ENCODE measurements around the gene PDCD4. TPM values are rescaled to one million over a fixed set of nuclear protein-coding genes. Genes with fewer than 3 reads are reported as not detected.

Gene PDCD4
- total RNA-seq, 2 donors from 2014 or later = 53.5 to 91.3 TPM

DNA sequence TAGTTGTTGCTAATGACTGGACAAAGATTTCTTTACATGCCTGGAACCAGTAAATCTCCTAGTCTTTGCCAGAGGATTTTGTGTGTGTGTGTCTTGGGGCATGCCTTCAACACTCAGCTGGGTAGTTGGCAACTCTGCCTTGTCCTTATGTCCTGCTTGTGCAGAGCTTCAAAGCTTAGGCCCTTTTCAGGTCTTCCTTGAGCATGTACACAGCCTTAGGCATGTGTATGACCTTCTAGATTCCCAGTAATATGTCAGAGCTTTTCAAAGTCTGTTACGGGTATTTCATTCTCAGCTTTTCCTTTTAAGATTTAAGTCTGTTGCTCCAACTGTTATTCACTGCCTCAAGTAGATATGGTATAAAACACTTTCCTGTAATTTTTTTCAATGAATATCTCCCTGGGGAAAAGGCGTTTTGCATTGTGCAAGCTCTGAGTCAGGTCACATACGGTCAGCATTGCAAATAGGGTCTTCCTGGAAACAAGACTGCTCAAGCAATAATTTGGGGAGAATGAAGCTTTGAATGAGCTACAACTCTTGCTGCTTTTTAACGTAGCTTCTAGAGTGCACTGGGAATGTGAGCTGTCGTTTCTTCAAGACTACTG, 73.2 kb downstream of the PDCD4 start:
- no peak for ATAC-seq (ENCODE audit: insufficient number of reproducible peaks, low FRiP score, low read depth)
- peaks cover 5 to 16% of the 10 kb centered on the region in 2 donors for H3K4me1 ChIP-seq (ENCODE audit: control insufficient read depth in 1 of 2, low read depth in 2 of 2)
- no peaks in the 10 kb centered on the region for H3K36me3 ChIP-seq

DNA sequence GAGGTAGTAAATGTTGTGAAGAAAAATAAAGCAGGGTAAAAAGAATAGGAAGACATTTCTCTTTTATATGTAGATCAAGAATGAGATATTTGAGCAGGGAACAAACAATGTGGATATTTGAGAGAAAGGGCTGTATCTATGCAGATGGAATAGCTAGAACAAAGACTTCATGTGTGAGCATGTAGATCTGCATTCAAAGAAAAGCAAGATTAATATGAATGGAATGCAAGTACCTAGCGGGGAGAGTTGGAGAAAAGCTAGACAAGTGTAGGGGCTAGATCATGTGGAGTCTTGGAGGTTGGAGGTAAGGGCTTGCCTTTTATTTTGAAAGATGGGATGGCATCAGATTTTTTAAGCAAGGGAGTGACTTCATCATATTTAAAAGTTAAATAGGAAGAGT, 74.8 kb downstream of the PDCD4 start:
- no peaks in the 10 kb centered on the region for H3K36me3 ChIP-seq
- DNase-seq (ENCODE audit: low spot score) (no peak), ATAC-seq (ENCODE audit: insufficient number of reproducible peaks, low FRiP score, low read depth) (no peak)
- peaks cover 5 to 16% of the 10 kb centered on the region in 2 donors for H3K4me1 ChIP-seq (ENCODE audit: control insufficient read depth in 1 of 2, low read depth in 2 of 2)
- TF ChIP-seq, protein P1, sequence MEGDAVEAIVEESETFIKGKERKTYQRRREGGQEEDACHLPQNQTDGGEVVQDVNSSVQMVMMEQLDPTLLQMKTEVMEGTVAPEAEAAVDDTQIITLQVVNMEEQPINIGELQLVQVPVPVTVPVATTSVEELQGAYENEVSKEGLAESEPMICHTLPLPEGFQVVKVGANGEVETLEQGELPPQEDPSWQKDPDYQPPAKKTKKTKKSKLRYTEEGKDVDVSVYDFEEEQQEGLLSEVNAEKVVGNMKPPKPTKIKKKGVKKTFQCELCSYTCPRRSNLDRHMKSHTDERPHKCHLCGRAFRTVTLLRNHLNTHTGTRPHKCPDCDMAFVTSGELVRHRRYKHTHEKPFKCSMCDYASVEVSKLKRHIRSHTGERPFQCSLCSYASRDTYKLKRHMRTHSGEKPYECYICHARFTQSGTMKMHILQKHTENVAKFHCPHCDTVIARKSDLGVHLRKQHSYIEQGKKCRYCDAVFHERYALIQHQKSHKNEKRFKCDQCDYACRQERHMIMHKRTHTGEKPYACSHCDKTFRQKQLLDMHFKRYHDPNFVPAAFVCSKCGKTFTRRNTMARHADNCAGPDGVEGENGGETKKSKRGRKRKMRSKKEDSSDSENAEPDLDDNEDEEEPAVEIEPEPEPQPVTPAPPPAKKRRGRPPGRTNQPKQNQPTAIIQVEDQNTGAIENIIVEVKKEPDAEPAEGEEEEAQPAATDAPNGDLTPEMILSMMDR (IDR thresholded peaks at IDR 0.05) = no peak
- H3K27me3 ChIP-seq (replicated peaks; ENCODE audit: insufficient read depth) = no peaks in the 10 kb centered on the region
- no peak overlapping the region for H3K27ac ChIP-seq
- no peak overlapping the region for H3K4me3 ChIP-seq
- no peaks in the 10 kb centered on the region for H3K9me3 ChIP-seq

More for the DNA sequence above, 73.2 kb downstream of the PDCD4 start:
- TF ChIP-seq, protein P1 (IDR thresholded peaks at IDR 0.05) = no peak
- Histone ChIP-seq H3K9me3 (no peaks in the 10 kb centered on the region), H3K27ac (no peak overlapping the region), H3K4me3 (no peak overlapping the region), H3K27me3 (replicated peaks; ENCODE audit: insufficient read depth) (no peaks in the 10 kb centered on the region)
- DNase-seq (ENCODE audit: low spot score) = no peak

DNA sequence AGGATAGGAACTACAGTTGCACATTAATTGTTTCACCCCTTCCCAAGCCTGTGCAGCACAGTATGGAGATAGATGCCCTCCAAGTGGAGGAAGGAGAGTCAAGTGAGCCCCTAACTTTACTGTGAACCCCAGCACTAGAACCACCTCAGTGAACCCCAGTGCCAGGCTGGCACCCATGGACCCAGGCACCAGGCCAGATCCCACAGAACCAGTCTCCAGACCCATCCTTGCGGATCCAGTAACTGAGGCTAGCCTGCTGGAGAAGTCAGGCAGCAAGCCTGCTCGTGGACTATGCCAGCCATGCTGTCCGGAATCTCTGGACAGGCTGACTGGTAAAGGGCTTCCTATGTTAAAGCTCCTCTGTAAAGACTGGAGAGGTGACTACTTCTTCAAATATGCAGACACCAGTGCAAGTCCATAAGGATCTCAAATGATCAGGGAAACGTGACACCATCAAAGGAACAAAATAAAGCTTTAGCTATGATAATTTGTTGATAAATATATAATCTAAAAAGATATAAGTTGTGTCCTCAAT, 75.4 kb downstream of the PDCD4 start:
- DNase-seq (ENCODE audit: low spot score) (no peak), ATAC-seq (ENCODE audit: insufficient number of reproducible peaks, low FRiP score, low read depth) (no peak)
- TF ChIP-seq, protein P1 (IDR thresholded peaks at IDR 0.05) = no peak
- H3K27ac ChIP-seq = no peak overlapping the region
- no peak overlapping the region for H3K4me3 ChIP-seq
- H3K9me3 ChIP-seq = no peaks in the 10 kb centered on the region
- no peaks in the 10 kb centered on the region for H3K27me3 ChIP-seq (replicated peaks; ENCODE audit: insufficient read depth)
- H3K36me3 ChIP-seq = no peaks in the 10 kb centered on the region
- peaks cover 5 to 16% of the 10 kb centered on the region in 2 donors for H3K4me1 ChIP-seq (ENCODE audit: control insufficient read depth in 1 of 2, low read depth in 2 of 2)

Other genes starting within 250 kb of the PDCD4 start
- gene RBM20, start 227.6 kb upstream of the PDCD4 start, total RNA-seq = 10 to 100 TPM in 1 of 2 donors, 1 to 10 TPM in 1; 7.8 to 13.9 TPM
- 10 to 100 TPM; 19.0 to 33.2 TPM for gene BBIP1, start 47.3 kb downstream of the PDCD4 start, total RNA-seq
- gene SHOC2, start 47.7 kb downstream of the PDCD4 start, total RNA-seq = 100 to 1,000 TPM in 1 of 2 donors, 10 to 100 TPM in 1; 41.6 to 115 TPM
- gene ADRA2A, start 205.1 kb downstream of the PDCD4 start, total RNA-seq = 1 to 10 TPM; 6.5 to 6.9 TPM